Pancreas (tissue), 10 donors: ENCODE data around the gene XK. TPM values are rescaled to one million over a fixed set of nuclear protein-coding genes. Genes with fewer than 3 reads are reported as not detected.

Experiments
- ATAC-seq, 4 donors: fragments of 200-7000 bp; cut with Tn5 transposase; one replicate each; pipeline versions ENCODE4 v1.8.0 to v1.9.1; 2020; ENCODE audit warnings: mild to moderate bottlenecking in 4 of 4, moderate library complexity in 4 of 4
- DNase-seq, 6 donors: peaks; one replicate each; pipeline ENCODE4 v3.0.0-alpha.2; 2020
- FAIRE-seq: peaks from 2 replicates; lab custom pipeline; 2012; peaks lifted over from hg19 to GRCh38; lab: Jason Lieb, UNC
- H3K27ac ChIP-seq, 4 donors: fragments of 200-600 bp; sonication (generic); 1 replicate in 3 of 4; 2 replicates in 1 of 4; pipeline versions ENCODE4 v1.5.0 to v1.8.0; 2020
- H3K27me3 ChIP-seq, 4 donors: fragments of 200-600 bp; one replicate each; pipeline ENCODE4 v1.8.0; 2021
- H3K36me3 ChIP-seq, 3 donors: fragments of 200-600 bp; sonication (generic) in 1 of 3; one replicate each; pipeline versions ENCODE4 v1.5.0 to v1.8.0; 2020 to 2021
- H3K4me1 ChIP-seq, 3 donors: fragments of 200-600 bp; one replicate each; pipeline ENCODE4 v1.8.0; 2021
- H3K4me3 ChIP-seq, 4 donors: fragments of 200-600 bp; sonication (generic) in 2 of 4; one replicate each; pipeline versions ENCODE4 v1.5.0 to v1.8.0; 2020 to 2021
- H3K9me3 ChIP-seq, 4 donors: fragments of 200-600 bp; one replicate each; pipeline ENCODE4 v1.8.0; 2021
- WGBS, 2 donors: extraction: QIAGEN DNeasy Blood & Tissue Kit; methylation state at CpG; one replicate each; pipeline ENCODE4 v1.1.7; 2013; 5-methylcytosine and 5-hydroxymethylcytosine counted together
- intact Hi-C, 3 donors: fragments of 100-400 bp; cut with DNase I; formaldehyde crosslinking; loops; one replicate each; pipeline versions ENCODE4 v1.11.1 to v1.14.2; 2022
- polyA plus RNA-seq, 2 donors: library from polyadenylated mRNA; stranded (reverse); fragments of 200-250 nt; gene quantifications; one replicate each; pipeline ENCODE4 v1.2.3, GENCODE V29; 2013
- total RNA-seq, 6 donors: library from RNA; stranded (reverse); fragmentation: NEBNext Ultra II Directional in 4 of 6; extraction: Animal tissue kit (Norgen Biotek cat#: 25700) in 4 of 6; gene quantifications; one replicate each; pipeline versions ENCODE4 v1.2.1 to v1.2.4, GENCODE V29; 2021 to 2023
- TF ChIP-seq, protein P1 (sequence below), 4 donors: fragments of 200-600 bp; sonication (generic) in 3 of 4; IDR thresholded peaks; one replicate each; pipeline versions ENCODE4 v1.5.0 to v1.8.0; 2021; ENCODE audit warnings: antibody characterized with exemption in 4 of 4
- donor health status: healthy with polysubstance abuse.
- donor health status: DM: no; HTN: no; CAD: no; lungs with moderate emphysema.
- donor health status: DM: no; HTN: no; CAD: no.
- donor health status: control.
- donor health status: control.
- donor health status: Bipolar disorder and iron deficiency.
- donor health status: DM: yes; HTN: yes; CAD: no.
- donor health status: DM: no; HTN: no; CAD: no.
- donor health status: DM: no; HTN: no; CAD: no.
- donor health status: DM: yes; HTN: yes; CAD: no.

Gene XK
- total and polyA plus RNA-seq, 8 donors: 1.2 to 5.4 (median 3.9) TPM

DNA sequence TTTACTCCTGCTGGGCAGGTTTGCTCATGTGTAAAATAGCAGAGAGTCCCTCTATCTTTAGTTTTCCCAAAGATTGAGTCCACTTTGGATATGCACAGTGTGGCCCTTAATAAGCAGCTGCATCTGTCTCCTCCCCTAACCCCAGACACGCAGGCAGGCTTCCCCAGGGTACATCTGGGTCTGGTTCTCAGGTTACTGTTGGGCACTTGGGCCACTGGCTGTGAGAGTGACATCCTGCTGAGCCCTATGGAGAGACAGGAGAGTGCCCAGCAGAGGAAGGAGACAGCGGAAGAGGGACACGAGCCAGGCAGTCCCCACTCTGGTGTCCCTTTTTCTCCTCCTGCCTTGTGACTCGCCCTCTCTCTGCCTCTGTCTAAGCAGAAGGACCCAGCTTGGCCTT lies 16.0 kb downstream of the XK start:
- FAIRE-seq (no peak), ATAC-seq (no peak), DNase-seq (no peak)
- Histone ChIP-seq H3K4me3 (no peak overlapping the region), H3K4me1 (peaks cover 0 to 4% (median 0%) of the 10 kb centered on the region in 3 donors), H3K27me3 (peaks cover 0 to 7% (median 0%) of the 10 kb centered on the region in 4 donors), H3K27ac (no peak overlapping the region), H3K9me3 (no peaks in the 10 kb centered on the region), H3K36me3 (no peaks in the 10 kb centered on the region)
- TF ChIP-seq, protein P1, sequence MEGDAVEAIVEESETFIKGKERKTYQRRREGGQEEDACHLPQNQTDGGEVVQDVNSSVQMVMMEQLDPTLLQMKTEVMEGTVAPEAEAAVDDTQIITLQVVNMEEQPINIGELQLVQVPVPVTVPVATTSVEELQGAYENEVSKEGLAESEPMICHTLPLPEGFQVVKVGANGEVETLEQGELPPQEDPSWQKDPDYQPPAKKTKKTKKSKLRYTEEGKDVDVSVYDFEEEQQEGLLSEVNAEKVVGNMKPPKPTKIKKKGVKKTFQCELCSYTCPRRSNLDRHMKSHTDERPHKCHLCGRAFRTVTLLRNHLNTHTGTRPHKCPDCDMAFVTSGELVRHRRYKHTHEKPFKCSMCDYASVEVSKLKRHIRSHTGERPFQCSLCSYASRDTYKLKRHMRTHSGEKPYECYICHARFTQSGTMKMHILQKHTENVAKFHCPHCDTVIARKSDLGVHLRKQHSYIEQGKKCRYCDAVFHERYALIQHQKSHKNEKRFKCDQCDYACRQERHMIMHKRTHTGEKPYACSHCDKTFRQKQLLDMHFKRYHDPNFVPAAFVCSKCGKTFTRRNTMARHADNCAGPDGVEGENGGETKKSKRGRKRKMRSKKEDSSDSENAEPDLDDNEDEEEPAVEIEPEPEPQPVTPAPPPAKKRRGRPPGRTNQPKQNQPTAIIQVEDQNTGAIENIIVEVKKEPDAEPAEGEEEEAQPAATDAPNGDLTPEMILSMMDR (IDR thresholded peaks at IDR 0.05): no peak
- intact Hi-C loops: no loop called here
- 68 to 79% methylated on average over 4 of the region's 4 CpGs for WGBS, 2 donors

DNA sequence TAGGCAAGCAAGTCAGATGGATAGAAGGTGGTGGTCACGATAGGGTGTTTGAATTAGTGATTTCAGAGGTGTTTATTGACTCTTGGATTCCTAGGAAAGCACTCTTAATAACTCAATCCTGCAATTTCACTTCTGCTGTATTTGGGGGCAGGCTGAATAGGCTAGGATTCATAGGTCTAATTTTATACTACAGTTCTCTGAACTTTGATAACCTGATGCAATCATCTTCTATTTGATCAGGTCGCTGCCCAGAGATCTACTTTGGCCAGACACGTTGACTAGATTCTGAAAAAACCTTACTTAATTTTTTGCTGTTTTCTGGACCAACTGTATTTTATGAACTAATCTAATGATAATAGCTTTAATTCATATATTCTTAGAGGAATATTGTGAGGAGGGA lies 26.4 kb downstream of the XK start:
- ATAC-seq (no peak), FAIRE-seq (no peak), DNase-seq (no peak)
- TF ChIP-seq, protein P1 (IDR thresholded peaks at IDR 0.05): no peak
- Histone ChIP-seq H3K36me3 (no peaks in the 10 kb centered on the region), H3K27me3 (no peaks in the 10 kb centered on the region), H3K4me1 (no peaks in the 10 kb centered on the region), H3K27ac (no peak overlapping the region), H3K9me3 (no peaks in the 10 kb centered on the region), H3K4me3 (no peak overlapping the region)
- intact Hi-C loops: loop anchor here in 1 of 3 donors (5.0 kb wide), 1 partner anchor 50 kb away; no protein-coding TSS in a partner anchor
- WGBS, 2 donors: 27 to 50% methylated on average over 3 of the region's 3 CpGs

DNA sequence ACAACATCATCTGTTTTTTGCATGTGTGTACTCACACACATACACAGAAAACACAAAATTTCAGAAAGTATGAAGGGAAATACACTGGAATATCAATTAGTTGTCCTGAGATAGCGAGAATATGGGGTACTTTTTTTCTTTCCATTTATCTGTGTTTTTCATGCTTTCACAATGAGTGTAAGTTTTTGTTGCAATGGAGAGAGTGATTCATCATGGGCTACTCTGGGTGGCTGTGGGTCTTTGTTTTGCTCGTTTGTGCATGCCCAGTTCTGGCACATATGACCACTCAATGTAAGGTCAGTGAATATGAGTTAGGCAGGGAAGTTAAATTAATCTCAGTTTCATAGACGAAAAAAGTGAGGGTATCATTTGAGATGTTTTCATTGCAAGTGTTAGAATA lies 26.9 kb downstream of the XK start:
- Histone ChIP-seq H3K4me1 (no peaks in the 10 kb centered on the region), H3K27me3 (no peaks in the 10 kb centered on the region), H3K36me3 (no peaks in the 10 kb centered on the region), H3K9me3 (no peaks in the 10 kb centered on the region), H3K27ac (no peak overlapping the region), H3K4me3 (no peak overlapping the region)
- TF ChIP-seq, protein P1 (IDR thresholded peaks at IDR 0.05): no peak
- DNase-seq: no peak
- no peak for FAIRE-seq
- WGBS, 2 donors: 50 to 85% methylated on average over 3 of the region's 3 CpGs
- ATAC-seq: no peak
- intact Hi-C loops: loop anchor here in 1 of 3 donors (5.0 kb wide), 1 partner anchor 50 kb away; no protein-coding TSS in a partner anchor

DNA sequence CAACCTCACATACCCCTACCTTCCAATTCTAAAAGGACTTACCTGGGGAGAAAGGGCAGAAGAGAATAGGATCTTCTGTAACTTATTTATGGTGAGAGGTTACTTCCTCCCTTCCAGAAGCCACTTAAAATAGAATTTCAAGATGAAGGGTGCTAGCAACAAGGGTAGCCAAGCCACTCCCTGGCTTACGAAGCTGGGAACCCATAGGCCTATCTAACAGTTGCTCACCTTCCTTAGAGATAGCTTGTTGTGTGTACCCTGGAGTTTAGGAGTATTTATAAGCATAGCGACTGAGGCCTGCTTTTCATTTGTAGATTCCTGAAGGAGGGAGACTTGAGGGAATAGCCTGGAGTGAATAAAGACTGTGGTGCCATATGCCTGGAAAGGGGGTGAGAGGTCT lies 28.9 kb downstream of the XK start:
- ATAC-seq (no peak), FAIRE-seq (no peak), DNase-seq (no peak)
- Histone ChIP-seq H3K4me3 (no peak overlapping the region), H3K9me3 (no peaks in the 10 kb centered on the region), H3K27me3 (no peaks in the 10 kb centered on the region), H3K36me3 (no peaks in the 10 kb centered on the region), H3K27ac (no peak overlapping the region), H3K4me1 (no peaks in the 10 kb centered on the region)
- TF ChIP-seq, protein P1 (IDR thresholded peaks at IDR 0.05): no peak
- intact Hi-C loops: loop anchor here in 1 of 3 donors (5.0 kb wide), 1 partner anchor 48 kb away; no protein-coding TSS in a partner anchor
- WGBS, 2 donors: 69 to 73% methylated on average over 2 of the region's 2 CpGs

DNA sequence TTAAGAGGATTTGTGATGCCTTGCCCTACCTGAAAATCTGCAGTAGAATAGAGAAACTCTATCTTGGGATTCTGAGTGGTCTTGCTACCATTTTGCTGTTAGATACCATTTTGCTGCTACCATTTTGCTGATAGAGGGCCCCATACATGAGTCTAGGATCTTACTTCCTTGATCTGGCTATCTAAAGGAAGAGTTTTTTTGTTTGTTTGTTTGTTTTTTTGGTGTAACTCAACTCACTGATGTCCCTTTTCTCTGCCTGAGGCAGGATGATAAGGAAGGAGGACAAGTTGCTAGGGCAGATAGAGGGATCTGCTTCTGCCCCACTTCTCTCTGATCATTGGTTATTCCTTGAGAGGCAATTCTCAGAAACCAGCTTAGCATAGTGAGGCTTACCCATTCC lies 31.0 kb downstream of the XK start:
- DNase-seq (no peak), ATAC-seq (no peak), FAIRE-seq (no peak)
- no peaks in the 10 kb centered on the region for H3K36me3 ChIP-seq
- H3K27ac ChIP-seq: no peak overlapping the region
- H3K9me3 ChIP-seq: no peaks in the 10 kb centered on the region
- intact Hi-C loops: no loop called here
- TF ChIP-seq, protein P1 (IDR thresholded peaks at IDR 0.05): no peak
- no peak overlapping the region for H3K4me3 ChIP-seq
- H3K27me3 ChIP-seq: peaks cover 0 to 10% (median 0%) of the 10 kb centered on the region in 4 donors
- H3K4me1 ChIP-seq: no peaks in the 10 kb centered on the region
